Effector CD4-positive, alpha-beta T cell (primary cell): Measurements from ENCODE around the gene SERPINA9.
"Not testable (repeated sequence)": the region's sequence is repeated elsewhere in the genome, so short reads cannot be mapped to it uniquely, and the experiment has no call there.

Experiments
- DNase-seq: peaks from one replicate; pipeline ENCODE4 v3.0.0-alpha.2; 2020

SERPINA9 gene

DNA sequence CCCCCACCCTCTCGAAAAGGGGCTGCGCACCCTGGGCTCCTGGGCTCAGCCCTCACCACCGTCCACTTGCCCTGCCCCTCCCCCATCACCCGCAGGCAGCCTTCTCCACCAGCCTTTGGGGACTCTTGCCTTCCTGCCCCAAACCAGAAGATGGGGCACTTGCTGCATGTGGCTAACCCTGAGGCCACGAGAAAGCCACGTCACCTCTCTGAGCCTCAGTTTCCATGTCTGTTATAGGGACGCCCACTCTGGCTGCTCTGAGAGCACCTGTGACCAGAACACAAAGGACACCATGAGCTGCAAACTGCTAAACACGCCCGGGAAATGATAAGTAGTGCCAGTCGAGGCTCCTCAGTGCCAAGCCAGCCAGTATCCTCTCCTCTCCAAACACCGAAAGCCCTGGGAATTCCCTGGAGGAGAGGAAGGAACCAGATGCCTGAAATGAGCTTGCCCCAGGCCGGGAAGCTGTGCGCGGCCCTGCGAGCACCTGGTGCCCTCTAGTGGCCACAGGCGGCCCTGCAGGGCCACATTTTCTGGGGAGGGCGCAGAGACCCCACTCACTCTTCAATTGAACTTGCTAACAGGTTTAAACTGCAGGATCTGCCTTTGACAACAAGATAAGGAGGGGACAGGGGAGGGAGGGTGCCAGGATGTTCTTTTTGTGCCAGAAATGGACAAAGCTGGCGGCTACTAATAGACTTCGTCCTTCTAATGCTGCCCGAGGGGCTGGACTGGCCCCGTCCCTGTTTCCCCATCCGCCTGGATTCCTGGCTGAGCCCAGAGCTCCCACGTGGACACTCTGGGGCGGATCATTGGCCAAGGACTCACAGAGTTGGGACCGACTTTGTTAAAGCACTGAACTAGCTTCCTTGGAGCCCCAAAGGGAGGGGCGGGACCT is 10.2 kb upstream of the SERPINA9 start:
- no peak for DNase-seq

DNA sequence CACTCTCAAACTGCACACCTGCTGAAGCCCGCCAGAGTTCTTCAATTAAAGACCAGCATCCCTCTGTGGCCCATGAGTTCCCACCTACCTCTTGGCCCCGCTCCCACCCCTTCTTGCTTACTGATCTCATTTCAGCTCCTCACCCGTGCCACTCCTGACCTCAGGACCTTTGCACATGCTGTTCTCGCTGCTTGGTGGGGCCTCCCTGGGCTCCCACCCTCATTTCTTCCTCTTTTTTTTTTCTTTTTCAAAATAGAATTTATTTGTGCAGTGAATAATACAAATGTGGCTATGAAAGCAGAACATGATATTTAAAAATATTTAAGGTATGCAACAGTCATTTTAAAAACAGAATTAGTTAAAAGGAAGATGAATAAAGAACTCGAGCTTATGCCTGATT is 8.5 kb upstream of the SERPINA9 start:
- DNase-seq, result no peak

DNA sequence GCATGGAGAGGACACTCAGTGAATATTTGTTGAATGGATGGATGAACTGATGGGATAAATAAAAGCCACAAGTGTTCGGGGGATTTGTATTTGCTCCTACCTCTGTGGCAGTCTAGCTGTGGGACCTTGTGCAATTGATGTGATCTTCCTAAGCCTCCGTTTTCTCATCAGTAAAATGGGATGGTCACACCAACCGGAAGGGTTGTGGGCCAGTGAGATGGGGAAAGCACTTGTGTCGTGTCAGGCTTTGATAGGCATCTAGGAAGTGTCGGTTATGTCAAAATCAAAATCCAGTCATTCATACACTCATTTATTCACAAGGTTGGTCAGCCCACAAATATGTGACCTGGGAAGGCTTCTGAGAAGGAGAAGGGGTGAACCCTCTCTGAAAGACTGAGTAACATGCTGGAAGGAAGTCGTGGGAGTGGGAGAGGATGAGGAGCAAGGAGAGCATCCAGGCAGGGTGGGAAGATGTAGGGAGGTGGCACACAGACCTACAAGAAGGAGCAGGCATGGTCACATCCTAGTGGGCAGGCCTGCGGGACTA is 7.8 kb upstream of the SERPINA9 start:
- DNase-seq, result no peak

DNA sequence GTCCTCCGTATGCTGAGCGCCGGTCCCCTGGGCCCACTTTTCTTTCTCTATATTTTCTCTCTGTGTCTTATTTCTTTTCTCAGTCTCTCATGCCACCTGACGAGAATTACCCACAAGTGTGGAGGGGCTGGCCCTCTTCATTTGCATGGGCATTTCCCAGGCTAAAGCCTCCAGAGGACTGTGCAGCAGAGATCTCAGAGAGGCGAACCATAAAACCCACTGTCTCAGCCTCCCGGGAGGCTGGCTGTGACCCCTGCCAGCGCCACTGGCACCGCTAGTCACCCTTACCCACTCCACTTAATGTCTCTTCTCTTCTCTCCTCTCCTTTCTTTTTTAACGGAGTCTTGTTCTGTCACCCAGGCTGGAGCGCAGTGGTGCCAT is 7.1 kb upstream of the SERPINA9 start:
- DNase-seq, result no peak

DNA sequence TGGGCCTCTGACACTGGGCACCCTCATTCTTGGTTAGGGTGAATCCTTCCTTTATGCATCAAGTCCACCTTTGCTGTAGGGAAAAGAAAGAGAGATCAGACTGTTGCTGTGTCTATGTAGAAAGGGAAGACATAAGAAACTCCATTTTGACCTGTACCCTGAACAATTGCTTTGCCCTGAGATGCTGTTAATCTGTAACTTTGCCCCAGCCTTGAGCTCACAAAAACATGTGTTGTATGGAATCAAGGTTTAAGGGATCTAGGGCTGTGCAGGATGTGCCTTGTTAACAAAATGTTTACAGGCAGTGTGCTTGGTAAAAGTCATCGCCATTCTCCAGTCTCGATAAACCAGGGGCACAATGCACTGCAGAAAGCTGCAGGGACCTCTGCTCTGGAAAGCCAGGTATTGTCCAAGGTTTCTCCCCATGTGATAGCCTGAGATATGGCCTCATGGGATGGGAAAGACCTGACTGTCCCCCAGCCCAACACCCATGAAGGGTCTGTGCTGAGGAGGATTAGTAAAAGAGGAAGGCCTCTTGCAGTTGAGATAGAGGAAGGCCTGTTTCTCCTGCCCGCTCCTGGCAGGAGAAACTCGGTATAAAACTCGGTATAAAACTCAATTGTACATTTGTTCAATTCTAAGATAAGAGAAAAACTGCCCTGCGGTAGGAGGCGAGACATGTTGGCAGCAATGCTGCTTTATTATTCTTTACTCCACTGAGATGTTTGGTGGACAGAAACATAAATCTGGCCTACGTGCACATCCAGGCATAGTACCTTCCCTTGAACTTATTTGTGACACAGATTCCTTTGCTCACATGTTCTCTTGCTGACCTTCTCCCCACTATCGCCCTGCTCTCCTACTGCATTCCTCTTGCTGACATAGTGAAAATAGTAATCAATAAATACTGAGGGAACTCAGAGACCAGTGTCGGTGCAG is 6.4 kb upstream of the SERPINA9 start:
- DNase-seq, result not testable (repeated sequence)

DNA sequence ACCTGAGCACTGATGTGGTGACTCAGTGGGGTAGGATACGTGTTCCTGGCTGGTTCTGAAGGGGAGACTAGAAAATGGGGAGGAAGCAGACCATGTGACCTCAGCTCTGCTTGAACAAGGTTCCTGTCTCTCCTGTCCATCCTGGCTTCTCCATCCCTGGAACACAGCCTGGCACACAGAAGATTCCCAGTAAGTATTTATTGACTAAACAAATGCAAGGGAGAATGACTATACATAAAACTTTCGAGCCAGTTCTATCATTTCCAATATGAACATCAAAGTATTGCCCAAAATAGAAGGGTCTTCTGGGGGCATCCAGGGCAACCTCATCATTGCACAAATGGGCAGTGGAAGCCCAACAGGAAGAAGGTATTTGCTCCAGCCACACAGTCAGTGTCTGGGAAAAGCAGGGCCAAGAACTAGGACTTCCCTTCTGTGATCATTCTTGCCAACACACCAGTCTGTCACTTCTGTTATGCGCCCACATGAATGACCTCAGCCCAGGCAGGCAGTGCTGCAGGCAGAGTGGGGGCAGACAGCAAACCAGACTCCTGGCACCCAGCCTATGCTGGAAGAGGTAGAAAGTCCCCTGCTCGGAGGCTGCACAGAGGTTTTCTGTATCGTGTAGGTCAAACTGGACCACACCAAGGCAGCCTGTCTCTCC is 5.6 kb upstream of the SERPINA9 start:
- no peak for DNase-seq

DNA sequence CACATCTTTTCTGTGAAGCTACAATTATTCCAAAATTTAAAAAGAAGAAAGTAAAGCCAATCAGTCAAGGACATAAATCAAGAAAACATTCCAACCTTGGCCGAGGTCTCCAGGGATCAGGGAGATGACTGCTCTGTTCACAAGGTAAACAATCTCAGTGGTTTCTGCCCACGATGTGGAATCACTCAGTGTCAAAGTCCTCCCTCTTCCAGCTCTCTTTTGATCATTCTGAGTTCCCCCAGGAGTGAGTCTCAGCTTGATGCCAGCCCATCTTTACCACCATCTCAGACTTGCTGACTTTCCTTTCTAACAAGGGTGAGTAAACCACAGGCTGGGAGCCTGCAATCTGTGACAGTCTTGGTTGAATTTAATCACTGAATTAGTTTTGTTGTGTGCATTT is 4.8 kb upstream of the SERPINA9 start:
- no peak for DNase-seq

DNA sequence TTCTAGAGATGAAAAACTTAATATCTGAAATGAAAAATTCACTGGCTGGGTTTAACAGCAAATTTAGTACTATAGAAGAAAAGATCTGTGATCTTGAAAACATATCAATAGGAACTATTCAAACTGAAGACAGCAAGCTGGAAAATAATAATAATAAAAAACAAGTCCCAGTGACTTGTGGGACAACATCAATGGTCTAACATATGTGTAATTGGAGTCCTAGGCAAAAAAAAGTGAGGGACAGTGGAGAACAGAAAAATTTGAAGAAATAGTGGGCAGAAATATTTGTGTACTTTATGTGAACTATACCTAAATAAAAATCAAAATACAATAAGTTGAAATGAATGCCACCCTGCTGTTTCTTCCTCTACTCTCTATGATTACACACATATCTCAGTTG is 2.4 kb upstream of the SERPINA9 start:
- no peak for DNase-seq

DNA sequence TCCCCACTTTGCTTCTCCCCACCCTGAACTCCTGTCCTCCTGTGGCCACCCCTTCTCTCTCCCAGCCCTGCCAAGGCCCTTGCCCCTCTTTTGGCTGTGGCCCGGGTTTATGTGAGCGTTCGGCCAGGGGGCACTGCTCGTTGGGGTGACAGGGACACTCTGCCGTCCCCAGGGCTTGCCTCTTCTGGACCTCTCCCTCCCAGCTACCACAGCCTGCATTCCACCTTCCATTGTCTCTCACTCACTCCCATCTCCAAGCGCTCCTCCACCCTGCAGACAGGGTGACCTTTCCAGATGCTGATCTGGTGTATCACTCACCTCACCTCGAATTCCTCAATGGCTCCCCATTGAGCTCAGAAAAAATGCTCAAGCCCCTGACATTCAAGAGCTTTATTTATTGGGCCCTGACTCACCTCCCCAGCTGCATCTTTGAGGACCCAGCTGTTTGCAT is 1.4 kb downstream of the SERPINA9 start:
- no peak for DNase-seq

DNA sequence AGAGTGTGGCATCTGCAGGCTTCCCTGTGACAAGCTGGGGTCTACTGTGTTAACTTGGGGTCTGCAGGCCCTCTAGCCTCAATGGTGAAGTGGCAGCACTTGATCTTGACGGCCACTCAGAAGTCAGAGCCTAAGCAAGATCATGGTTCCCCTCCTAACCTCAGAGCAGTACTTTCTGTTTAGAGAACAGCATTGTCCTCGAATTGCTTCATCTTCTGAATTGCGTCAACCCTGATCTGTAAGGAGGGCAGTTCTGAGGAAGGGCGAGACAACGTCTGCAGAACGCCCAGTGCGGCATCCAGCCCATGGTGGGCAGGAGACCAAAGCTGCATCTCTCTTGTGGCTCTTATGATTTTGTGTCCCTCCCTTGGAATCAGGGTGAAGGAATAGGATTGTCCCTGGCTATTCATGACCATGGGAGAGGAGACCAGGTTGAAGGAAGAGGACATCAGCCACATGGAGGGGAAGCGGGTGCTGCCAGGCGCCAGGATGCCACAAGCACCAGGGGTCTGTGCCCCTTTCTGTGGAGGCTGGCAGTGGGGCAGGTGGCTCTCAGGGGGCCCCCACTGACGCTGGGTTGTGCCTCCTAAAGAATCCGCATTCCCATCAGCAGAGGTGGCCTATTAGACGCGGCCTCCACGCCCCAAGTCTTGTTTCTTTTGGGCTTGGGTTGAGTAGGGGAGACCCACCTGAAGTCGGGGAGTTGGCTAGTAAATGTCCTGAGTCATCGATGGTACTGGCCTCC is 2.2 kb downstream of the SERPINA9 start:
- DNase-seq, result no peak

DNA sequence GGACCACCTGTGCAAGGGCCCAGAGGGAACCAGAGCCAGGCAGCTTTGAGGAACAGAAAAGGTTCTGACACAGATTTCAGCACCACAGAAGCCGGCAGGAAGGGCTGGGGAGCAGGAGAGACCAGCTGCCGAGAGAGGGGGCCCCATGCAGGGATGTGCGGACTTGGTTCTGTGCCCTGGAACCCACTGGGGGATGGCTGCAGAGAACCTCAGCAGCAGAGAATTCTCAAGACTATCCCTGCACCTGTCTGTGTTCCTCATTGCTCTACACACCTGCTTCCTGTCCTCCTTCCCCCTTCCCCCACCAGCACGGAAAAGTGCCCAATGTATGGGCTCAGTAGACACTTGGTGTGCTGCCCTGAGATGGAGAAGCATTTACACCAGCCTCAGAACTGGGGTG is 3.2 kb downstream of the SERPINA9 start:
- no peak for DNase-seq

DNA sequence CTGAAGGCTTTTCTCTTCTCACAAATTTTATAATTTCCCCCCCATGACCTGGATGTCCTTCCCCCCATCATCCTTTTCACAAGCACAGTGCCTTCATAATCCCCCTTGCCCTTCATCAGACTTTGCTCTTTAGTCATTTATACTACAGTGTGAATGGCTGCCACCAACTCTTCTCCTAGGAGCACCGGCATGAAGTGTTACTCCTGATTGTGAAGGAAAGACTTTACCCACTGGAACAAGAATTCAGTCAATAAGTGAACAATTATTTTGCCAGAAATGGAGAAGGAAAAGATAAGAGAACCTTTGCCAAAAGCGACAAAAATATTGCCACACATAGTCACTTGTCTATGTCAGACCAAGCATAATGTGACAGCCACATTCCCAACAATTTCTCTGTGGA is 5.0 kb downstream of the SERPINA9 start:
- no peak for DNase-seq

DNA sequence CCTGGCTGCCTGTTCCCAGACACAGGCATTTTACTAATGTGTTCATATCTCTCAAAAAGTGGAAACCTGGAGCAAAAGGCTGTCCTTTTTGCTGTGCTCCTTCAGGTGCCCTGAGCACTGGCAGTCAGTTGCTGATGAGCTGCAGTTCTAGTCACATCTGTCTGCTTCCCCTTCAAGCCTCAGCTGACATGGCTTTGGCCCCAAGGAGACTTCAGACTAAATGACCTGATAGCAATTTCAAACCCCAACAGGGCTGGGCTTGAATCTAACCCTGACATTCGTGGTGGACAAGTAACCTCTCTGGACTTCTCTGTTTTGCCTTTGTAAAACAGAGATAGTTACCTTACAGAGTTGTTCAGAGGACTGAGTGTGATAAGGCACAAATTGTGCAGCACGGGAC is 5.7 kb downstream of the SERPINA9 start:
- no peak for DNase-seq

DNA sequence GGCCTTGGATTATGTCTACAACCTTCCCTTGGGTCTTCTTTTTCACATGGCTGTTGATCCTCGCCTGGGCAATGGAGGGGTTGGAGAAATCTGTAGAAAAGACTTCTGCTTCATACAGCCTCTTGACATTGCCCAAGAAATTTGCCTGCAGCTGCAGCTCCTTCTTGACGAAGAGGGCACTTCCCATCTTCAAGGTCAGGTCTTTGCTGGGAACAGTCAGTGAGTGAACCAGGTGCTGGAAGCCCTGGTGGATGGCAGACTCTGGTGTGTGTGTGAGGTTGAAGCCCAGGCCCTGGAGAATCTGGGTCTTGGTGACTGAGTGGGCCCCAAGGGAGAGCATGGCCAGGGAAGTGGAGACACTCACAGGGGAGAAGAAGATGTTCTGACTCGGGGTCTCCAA is 6.7 kb downstream of the SERPINA9 start:
- DNase-seq, result no peak

DNA sequence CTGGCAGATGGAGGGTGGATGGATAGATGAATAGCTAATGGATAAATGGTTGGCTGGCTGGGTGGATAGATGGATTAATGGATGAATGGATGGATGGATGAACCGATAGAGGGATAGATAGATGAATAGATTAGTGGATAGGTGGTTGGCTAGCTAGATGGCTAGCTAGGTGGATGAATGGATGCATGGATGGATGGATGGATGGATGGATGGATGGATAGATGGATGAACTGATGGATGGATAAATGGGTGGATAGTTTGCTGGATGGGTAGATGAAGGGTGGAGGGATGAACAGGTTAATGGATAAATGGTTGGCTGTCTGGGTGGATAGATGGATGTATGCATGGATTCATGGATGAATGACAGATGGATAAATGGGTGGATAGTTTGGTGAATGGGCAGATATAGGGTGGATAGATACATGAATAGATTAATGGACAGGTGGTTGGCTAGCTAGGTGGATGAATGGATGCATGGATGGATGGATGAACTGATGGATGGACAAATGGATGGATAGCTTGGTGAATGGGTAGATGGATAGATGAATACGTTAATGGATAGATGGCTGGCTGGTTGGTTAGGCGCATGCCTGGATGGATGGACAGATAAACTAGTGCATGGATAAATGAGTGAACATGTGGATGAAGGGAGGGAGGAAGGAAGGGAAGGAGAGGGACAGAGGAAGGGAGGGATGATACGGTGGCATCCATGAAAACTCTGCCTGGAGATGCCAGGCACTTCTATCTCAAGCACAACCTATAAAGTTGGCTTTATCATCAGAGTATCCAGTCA is 8.1 kb downstream of the SERPINA9 start:
- DNase-seq, result no peak

DNA sequence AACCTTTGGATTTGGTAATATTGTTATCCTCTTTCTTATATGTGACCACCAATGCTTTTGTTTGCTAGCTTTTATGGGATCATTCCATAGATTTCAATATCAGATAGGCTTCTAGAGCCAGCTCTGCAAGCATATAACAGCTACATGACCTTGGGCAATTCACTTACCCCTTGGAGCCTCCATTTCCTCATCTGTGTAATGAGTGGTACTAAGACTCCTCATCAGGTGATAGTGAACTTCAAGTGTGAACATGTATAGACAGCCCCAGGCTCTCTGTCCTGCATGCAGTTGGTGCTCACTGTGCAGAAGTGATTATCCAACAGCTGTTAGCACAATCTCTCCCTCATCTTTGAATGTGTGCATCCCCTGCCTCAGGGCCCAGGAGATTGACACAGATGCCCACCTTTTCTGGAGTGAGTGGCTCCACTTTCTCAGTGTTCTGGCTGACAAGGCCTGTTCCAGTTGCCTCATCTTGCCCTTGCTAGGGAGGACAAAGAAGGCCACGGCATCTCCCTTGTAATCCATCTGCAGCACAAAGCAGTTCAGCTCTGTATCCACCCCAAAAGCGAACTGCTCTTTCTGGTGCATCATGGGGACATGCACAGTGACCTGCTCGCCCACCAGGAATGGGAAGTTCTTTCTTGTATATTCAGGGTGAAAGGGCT is 9.2 kb downstream of the SERPINA9 start:
- DNase-seq, result no peak

DNA sequence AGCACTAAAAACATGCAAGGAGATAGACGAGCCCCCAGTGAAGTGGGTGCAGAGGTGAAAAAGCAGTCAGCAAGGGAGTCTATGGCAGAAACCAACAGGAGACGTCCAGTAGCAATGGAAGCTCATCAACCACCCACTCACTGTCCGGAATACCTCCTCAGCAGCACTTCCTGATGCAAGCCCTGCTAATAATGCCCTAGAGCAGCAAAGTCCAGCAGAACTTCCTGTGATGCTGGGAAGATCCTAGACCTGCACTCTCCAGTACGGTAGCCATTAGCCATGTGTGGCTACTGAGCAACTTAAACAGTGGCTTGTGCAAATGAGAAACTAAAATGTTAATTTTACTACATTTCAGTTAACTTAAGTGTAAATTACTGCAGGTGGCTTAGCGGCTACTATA is 11.0 kb downstream of the SERPINA9 start:
- DNase-seq, result no peak

DNA sequence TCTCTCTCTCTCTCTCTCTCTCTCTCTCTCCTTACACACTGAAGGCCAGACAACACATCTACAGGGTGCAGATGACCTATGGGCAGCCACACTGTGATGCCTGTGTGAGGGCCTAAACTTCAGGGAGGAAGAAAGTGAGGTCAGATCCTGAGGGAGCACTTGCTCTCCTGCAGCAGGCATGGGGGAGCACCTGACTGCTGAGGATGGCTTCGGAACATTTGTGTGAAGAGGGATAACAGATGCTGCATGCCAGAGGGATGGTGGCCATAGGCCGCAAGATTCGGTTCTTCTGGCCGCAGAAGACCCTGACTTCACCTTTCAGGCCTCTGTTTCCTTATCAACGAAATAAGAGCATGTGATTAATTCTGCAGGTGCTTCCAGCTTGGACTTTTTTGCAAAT is 11.7 kb downstream of the SERPINA9 start:
- no peak for DNase-seq

DNA sequence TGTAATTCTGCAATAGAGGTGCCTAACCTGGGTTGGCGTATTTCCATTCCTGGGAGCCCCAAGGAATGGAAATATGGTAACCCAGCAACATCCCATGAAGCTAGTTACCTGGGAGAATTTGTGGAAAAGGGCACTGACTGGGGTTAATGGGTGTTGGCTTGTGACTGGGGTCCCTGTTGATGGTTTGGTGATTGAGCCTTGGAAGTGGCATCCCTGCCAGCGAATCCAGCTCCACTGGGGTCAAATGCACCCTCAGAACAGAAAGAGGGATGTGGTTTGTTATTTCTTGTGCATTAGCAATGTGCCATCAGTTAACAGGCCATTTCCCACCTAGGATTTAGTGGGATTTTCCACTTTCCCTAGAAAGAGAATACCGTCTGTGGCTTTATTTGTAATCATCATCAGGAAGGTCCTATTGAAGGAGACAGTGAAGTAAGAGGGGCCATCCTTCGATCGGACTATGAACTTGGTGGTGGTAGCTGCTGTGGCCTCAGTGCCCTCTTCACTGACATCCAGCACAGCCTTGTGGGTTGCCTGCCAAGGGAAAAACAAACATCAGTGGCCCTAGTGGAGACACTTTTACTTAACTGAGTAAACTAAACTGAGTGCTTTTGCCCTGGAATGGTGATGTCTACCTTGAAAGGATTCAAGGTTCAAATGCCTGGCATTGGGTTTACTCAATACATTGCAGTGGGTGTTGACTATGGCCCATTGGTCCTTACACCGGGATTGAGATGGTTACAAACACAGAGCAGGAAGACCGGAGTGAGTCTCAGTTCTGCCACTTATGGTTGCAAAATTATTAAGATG is 13.0 kb downstream of the SERPINA9 start:
- DNase-seq, result no peak

DNA sequence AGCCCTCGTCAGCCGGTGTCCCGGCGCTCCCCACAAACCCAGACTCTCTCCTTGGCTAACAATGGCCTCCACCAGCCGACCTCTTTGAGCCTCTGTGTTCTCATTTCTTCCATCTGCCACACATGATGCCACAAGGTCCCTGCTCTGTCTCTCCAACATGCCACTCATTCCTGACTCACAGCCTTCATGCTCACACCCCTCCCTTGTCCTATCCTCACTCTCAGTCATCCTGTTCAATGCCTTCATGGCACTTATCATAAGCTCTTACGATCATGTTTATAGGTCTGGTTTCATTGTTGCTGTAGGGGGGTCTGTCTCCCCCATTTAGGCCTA is 13.8 kb downstream of the SERPINA9 start:
- DNase-seq, result no peak
